Posterior cingulate gyrus (tissue), 11 donors: ENCODE measurements around the gene PGLYRP3.

Experiments used
- DNase-seq, 10 donors: peaks; one replicate each; pipeline versions ENCODE4 v3.0.0 to v3.0.0-alpha.2; 2020 to 2021; ENCODE audit warnings: mixed read lengths in 3 of 10
- intact Hi-C: fragments of 100-400 bp; cut with DNase I; formaldehyde crosslinking; loops from one replicate; pipeline ENCODE4 v1.15.1; 2023

The PGLYRP3 gene, protein sequence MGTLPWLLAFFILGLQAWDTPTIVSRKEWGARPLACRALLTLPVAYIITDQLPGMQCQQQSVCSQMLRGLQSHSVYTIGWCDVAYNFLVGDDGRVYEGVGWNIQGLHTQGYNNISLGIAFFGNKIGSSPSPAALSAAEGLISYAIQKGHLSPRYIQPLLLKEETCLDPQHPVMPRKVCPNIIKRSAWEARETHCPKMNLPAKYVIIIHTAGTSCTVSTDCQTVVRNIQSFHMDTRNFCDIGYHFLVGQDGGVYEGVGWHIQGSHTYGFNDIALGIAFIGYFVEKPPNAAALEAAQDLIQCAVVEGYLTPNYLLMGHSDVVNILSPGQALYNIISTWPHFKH

GRCh38 chr1:153312570-153313186 lies at the start of gene PGLYRP3:
TSS of gene PGLYRP3 (minus strand) at chr1:153312952. CDS start at chr1:153310665, 2,287 bp downstream.
- DNase-seq, result peak in 1 of 10 donors; percentile 32
- intact Hi-C loops, result no loop called here

DNA sequence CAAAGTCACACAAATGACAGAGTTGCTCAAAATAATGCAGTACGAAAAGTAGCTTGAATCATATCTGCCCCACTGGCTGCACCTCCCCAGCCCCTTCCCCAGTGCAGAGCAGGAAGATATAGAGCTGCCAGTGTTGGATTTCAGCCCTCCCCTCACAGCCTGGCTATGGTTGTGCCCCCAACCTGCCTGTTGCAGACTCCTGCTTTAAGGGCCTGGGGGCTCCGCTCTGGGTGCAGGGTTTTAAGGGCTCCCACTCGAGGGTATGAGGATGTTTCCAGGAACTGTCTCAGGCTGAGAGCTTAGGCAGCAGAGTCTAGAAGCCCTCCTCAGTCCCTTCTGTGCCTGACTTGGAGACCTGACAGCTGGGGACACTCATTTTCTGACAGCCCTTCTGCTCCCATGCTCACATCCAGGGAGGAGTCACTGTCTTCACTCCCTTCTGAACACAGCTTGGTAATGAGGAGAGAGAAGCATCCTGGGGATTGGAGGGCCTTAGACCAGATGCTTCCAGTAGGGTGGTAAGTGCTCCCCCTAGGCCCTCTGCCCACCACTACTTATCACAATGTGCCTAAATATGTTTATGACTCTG lies 49.5 kb upstream of the PGLYRP3 start:
- intact Hi-C loops, result no loop called here
- no peak for DNase-seq

GRCh38 chr1:153361480-153362109 lies 48.8 kb upstream of the PGLYRP3 start:
- no peak for DNase-seq
- intact Hi-C loops, result no loop called here

DNA sequence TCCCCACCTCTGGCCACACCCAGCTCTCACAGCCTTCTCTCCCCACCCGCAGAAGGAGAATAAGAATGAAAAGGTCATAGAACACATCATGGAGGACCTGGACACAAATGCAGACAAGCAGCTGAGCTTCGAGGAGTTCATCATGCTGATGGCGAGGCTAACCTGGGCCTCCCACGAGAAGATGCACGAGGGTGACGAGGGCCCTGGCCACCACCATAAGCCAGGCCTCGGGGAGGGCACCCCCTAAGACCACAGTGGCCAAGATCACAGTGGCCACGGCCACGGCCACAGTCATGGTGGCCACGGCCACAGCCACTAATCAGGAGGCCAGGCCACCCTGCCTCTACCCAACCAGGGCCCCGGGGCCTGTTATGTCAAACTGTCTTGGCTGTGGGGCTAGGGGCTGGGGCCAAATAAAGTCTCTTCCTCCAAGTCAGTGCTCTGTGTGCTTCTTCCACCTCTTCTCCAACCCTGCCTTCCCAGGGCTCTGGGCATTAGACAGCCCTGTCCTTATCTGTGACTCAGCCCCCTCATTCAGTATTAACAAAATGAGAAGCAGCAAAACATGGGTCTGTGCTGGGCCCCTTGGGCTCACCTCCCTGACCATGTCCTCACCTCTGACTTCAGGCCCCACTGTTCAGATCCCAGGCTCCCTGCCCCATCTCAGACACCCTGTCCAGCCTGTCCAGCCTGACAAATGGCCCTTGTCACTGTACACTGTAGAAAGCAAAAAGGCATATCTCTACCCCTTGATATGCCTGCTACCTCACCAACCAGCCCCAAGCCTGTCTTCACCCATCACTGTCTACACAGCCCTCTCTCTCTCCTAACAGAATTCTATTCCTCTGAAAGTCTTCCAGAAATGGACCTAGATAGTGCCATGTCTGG lies 48.1 kb upstream of the PGLYRP3 start:
- intact Hi-C loops, result no loop called here
- no peak for DNase-seq

GRCh38 chr1:153360190-153360589 lies 47.4 kb upstream of the PGLYRP3 start:
- no peak for DNase-seq
- intact Hi-C loops, result no loop called here

DNA sequence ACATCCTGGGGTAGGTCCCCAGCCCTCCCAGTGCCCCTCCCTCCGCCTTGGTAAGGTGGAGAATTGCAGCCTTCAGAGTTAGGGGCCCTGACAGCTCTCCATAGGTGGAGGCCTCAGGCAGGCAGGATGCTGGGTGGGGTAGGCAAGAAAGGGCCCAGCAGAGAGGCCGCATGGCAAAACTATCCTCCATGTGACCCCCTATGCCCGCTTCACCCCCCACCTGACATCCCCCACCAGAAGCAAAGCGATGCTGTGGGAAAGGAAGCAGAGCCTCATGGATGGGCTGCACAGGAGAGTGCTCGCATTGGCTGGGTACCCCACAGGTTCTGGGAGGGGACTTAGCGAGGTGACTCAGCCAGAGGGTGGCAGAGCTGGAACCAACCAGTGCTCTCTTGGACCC lies 46.5 kb upstream of the PGLYRP3 start:
- intact Hi-C loops, result loop anchor here (10.0 kb wide), 1 partner anchor 206 kb away; the partner anchor contains the start of gene S100A2
- DNase-seq, result no peak

DNA sequence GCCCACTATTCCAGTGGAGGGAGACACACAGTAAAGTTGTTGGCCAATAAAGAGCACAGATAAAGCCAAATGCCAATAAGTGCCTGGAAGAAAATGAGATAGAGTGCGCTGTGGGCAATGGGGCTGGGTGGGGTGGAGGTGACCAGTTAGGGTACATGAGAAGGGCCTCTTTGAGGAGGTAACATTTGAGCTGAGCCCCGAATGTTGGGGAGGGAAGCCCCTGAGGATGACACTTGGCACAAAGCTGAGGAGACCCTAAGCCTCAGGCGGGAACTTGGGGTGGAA lies 45.9 kb upstream of the PGLYRP3 start:
- DNase-seq, result no peak
- intact Hi-C loops, result loop anchor here (10.0 kb wide), 1 partner anchor 206 kb away; the partner anchor contains the start of gene S100A2

- DNase-seq, result no peak
- intact Hi-C loops, result loop anchor here (10.0 kb wide), 1 partner anchor 207 kb away; the partner anchor contains the start of gene S100A2
These were observed 45.3 kb upstream of the PGLYRP3 start, which contains the start of gene S100A9 for GRCh38 chr1:153357853-153358690. TSS of gene S100A9 (plus strand) at chr1:153357854. CDS start at chr1:153358284, 430 bp downstream.

- intact Hi-C loops, result loop anchor here (10.0 kb wide), 1 partner anchor 208 kb away; the partner anchor contains the start of gene S100A2
- peak in 3 of 10 donors; percentile 25 to 90 (median 26) for DNase-seq
These were observed 44.5 kb upstream of the PGLYRP3 start for GRCh38 chr1:153357076-153357852.

- intact Hi-C loops, result loop anchor here (10.0 kb wide), 1 partner anchor 208 kb away; the partner anchor contains the start of gene S100A2
- DNase-seq, result no peak
These were observed 43.8 kb upstream of the PGLYRP3 start for GRCh38 chr1:153356392-153357075.

- intact Hi-C loops, result loop anchor here (10.0 kb wide), 1 partner anchor 209 kb away; the partner anchor contains the start of gene S100A2
- DNase-seq, result peak in 3 of 10 donors; percentile 29 to 88 (median 48)
These were observed 42.8 kb upstream of the PGLYRP3 start for GRCh38 chr1:153355445-153356071.

DNA sequence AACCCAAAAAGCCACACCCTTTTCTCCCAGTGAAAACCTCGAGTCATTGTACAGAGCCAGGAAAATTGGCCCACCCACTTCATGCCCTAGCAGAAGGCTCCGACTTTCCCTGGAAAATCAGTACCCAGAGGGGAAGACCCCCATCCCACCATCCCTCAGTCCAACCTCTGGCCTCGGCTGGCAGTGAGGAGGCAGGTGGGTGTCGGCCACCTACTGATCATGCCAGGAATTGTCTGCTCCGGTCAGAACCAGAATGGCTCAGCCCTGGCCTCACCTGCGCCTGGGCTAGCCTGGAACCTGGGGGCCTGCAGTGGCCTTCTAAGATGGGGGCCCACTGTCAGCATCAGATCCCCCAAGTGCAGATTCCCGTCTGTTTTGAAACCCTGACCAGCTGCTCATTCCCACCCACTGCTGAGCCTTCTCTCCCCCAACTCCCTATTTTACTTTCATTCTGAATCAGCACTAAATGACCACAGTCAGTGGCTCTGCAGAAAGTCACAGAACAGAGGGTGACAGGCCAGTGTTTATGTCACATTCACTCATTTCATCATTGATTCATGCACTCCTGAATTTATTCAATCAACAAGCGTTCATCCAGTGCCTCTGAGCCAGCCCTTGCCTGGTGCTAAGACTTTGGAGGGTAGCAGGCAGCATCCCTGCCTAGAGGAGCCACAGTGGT lies 41.9 kb upstream of the PGLYRP3 start:
- intact Hi-C loops, result loop anchor here (10.0 kb wide), 1 partner anchor 210 kb away; the partner anchor contains the start of gene S100A2
- DNase-seq, result no peak

DNA sequence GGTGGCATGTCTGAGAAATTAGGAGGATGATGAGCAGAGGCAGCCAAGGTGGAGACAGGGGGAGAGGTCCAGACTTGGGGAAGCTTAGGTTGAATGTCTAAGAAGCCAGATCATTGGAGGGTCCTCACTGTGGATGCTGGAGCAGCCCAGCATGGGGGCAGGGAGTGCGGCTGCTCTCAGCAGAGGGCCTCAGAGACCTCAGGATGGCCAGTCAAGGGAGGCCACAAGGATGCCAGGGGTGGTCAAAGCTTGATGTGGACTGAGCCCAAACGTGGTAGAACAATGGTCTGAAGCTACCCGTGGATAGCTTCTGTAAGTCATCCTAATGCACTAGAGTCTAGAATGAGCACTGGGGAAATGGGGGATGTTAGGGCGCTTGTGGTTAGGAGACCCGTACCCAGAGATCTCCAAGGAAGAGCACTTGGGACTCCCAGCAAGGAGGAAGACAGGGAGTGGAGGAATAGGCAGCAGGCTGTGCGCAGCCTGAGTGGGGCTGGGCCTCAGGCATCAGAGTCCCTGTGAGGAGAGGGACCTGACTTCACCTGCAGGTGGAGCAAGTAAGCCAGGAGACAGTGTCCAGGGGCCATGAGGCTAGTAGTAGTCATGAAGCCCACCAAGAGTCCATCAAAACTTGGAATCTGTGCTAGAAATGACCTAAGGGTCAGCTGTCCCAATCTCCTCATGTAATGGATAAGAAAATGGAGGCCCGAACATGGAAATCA lies 40.6 kb upstream of the PGLYRP3 start:
- intact Hi-C loops, result loop anchor here (10.0 kb wide), 1 partner anchor 211 kb away; the partner anchor contains the start of gene S100A2
- no peak for DNase-seq

DNA sequence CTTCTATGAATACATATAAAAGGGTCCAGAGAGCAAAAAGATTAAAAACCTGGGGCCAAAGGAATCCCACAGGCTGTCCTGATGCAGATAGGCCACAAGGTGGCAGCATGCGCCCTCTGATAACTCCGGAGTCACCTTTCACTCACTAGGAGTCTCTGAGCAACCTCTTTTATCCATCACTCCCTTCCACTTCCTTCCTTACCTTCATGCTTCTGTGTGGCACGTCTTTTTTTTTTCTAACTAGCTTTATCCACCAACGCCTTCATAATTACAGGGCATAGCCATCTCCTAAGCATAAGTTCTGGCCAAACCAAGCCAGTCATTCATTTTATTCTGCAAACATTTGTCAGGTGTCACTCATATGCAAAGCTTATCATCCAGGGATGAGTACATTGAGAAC lies 39.8 kb upstream of the PGLYRP3 start:
- peak; percentile 23 to 96 (median 75) for DNase-seq
- intact Hi-C loops, result loop anchor here (1.0 to 10.0 kb wide), 2 partner anchors 143 to 212 kb away; partner anchors contain the start of gene S100A2

GRCh38 chr1:153350321-153350957 lies 37.7 kb upstream of the PGLYRP3 start:
- no peak for DNase-seq
- intact Hi-C loops, result loop anchor here (10.0 kb wide), 1 partner anchor 214 kb away; the partner anchor contains the start of gene S100A2
